IPS-NIHi11 (cell line): ENCODE data around the gene FDX1.
"Not testable (repeated sequence)": the region's sequence is repeated elsewhere in the genome, so short reads cannot be mapped to it uniquely, and the experiment has no call there.

Source experiments
- DNase-seq: peaks from one replicate; pipeline ENCODE4 v3.0.0; 2012; ENCODE audit warnings: mixed read lengths, low spot score

Gene FDX1

GRCh38 chr11:110429731-110430266 lies at the start of gene FDX1:
TSS of gene FDX1 (plus strand) at chr11:110429948. CDS start at chr11:110430121, 173 bp downstream.
- peak; percentile 90 for DNase-seq

- DNase-seq: no peak
Observed at GRCh38 chr11:110380836-110381622, 48.7 kb upstream of the FDX1 start.

GRCh38 chr11:110388231-110388630 lies 41.5 kb upstream of the FDX1 start:
- not testable (repeated sequence) for DNase-seq

- no peak for DNase-seq
Observed at GRCh38 chr11:110389965-110390364, 39.8 kb upstream of the FDX1 start.

- DNase-seq: no peak
Observed at GRCh38 chr11:110392056-110392455, 37.7 kb upstream of the FDX1 start.

- not testable (repeated sequence) for DNase-seq
Observed at GRCh38 chr11:110397668-110398286, 32.0 kb upstream of the FDX1 start.

- not testable (repeated sequence) for DNase-seq
Observed at GRCh38 chr11:110403585-110403984, 26.2 kb upstream of the FDX1 start.

GRCh38 chr11:110405636-110406035 lies 24.1 kb upstream of the FDX1 start:
- DNase-seq: not testable (repeated sequence)

GRCh38 chr11:110407315-110407714 lies 22.4 kb upstream of the FDX1 start:
- no peak for DNase-seq

GRCh38 chr11:110409174-110409573 lies 20.6 kb upstream of the FDX1 start:
- no peak for DNase-seq

- DNase-seq: no peak
Observed at GRCh38 chr11:110410651-110411050, 19.1 kb upstream of the FDX1 start.

- no peak for DNase-seq
Observed at GRCh38 chr11:110415081-110415480, 14.7 kb upstream of the FDX1 start.

- not testable (repeated sequence) for DNase-seq
Observed at GRCh38 chr11:110421658-110422057, 8.1 kb upstream of the FDX1 start.

GRCh38 chr11:110422306-110422905 lies 7.3 kb upstream of the FDX1 start:
- DNase-seq: no peak

- DNase-seq: no peak
Observed at GRCh38 chr11:110424775-110425444, 4.8 kb upstream of the FDX1 start.

- peak; percentile 14 for DNase-seq
Observed at GRCh38 chr11:110425751-110426545, 3.8 kb upstream of the FDX1 start.

GRCh38 chr11:110428040-110428439 lies 1.7 kb upstream of the FDX1 start:
- no peak for DNase-seq

GRCh38 chr11:110428956-110429730 lies 605 bp upstream of the FDX1 start:
- no peak for DNase-seq

GRCh38 chr11:110430267-110431050 lies 711 bp downstream of the FDX1 start:
- DNase-seq: peak; percentile 72
